Colonic mucosa (tissue), 4 donors: ENCODE measurements around the gene YJEFN3. TPM values are rescaled to one million over a fixed set of nuclear protein-coding genes. Genes with fewer than 3 reads are reported as not detected.

Source experiments
- DNase-seq: peaks from one replicate; pipeline ENCODE4 v3.0.0-alpha.2; 2020
- H3K27ac ChIP-seq: fragments of 200-600 bp; one replicate; pipeline ENCODE4 v1.8.0; 2021
- H3K27me3 ChIP-seq: fragments of 200-600 bp; one replicate; pipeline ENCODE4 v1.8.0; 2021
- H3K36me3 ChIP-seq: fragments of 200-600 bp; one replicate; pipeline ENCODE4 v1.8.0; 2021
- H3K4me1 ChIP-seq: fragments of 200-600 bp; one replicate; pipeline ENCODE4 v1.8.0; 2021; ENCODE audit warnings: mild to moderate bottlenecking
- H3K4me3 ChIP-seq: fragments of 200-600 bp; one replicate; pipeline ENCODE4 v1.8.0; 2021
- H3K9ac ChIP-seq, 2 donors: one replicate each; pipeline ENCODE4 v1.7.0; 2013; ENCODE audit warnings: control low read depth in 2 of 2, low read depth in 2 of 2, low read length in 2 of 2
- H3K9me3 ChIP-seq: fragments of 200-600 bp; one replicate; pipeline ENCODE4 v1.8.0; 2021
- CTCF ChIP-seq: fragments of 200-600 bp; IDR thresholded peaks from one replicate; pipeline ENCODE4 v1.8.0; 2022; ENCODE audit warnings: antibody characterized with exemption, mild to moderate bottlenecking
- intact Hi-C: fragments of 100-400 bp; cut with DNase I; formaldehyde crosslinking; loops from one replicate; pipeline ENCODE4 v1.14.1; 2022
- total RNA-seq, 2 donors: library from RNA; stranded (reverse); fragmentation: NEBNext Ultra II Directional in 1 of 2; extraction: Animal tissue kit (Norgen Biotek cat#: 25700) in 1 of 2; gene quantifications; one replicate each; pipeline ENCODE4 v1.2.1, GENCODE V29; 2021
- donor health status: healthy.
- donor health status: DM: no; HTN: no; CAD: no.
- donor health status: DM: no; HTN: no; CAD: no.

YJEFN3 gene
- total RNA-seq, 2 donors from 2014 or later, result 1.9 to 17.3 TPM

- Histone ChIP-seq H3K4me1 (peaks cover 7% of the 10 kb centered on the region), H3K27me3 (peaks cover 17% of the 10 kb centered on the region), H3K9ac (no peak overlapping the region), H3K4me3 (no peak overlapping the region), H3K36me3 (no peaks in the 10 kb centered on the region), H3K9me3 (no peaks in the 10 kb centered on the region), H3K27ac (no peak overlapping the region)
- TF ChIP-seq CTCF, result no peak
- DNase-seq, result no peak
- intact Hi-C loops, result loop anchor here (2.0 to 5.0 kb wide), 2 partner anchors 111 to 423 kb away; no protein-coding TSS in a partner anchor
Measured at GRCh38 chr19:19533841-19534240, 5.1 kb downstream of the YJEFN3 start.

- no peaks in the 10 kb centered on the region for H3K36me3 ChIP-seq
- peaks cover 22% of the 10 kb centered on the region for H3K27me3 ChIP-seq
- no peak overlapping the region for H3K27ac ChIP-seq
- no peak for DNase-seq
- intact Hi-C loops, result loop anchor here (5.0 kb wide), 1 partner anchor 423 kb away; no protein-coding TSS in a partner anchor
- H3K4me3 ChIP-seq, result no peak overlapping the region
- H3K4me1 ChIP-seq, result peaks cover 7% of the 10 kb centered on the region
- H3K9ac ChIP-seq, result no peak overlapping the region
- TF ChIP-seq CTCF, result no peak
- H3K9me3 ChIP-seq, result no peaks in the 10 kb centered on the region
Measured at GRCh38 chr19:19534556-19535265, 6.0 kb downstream of the YJEFN3 start.

GRCh38 chr19:19535311-19536191 is 6.8 kb downstream of the YJEFN3 start:
- intact Hi-C loops, result no loop called here
- Histone ChIP-seq H3K4me1 (peaks cover 7% of the 10 kb centered on the region), H3K4me3 (no peak overlapping the region), H3K9ac (no peak overlapping the region), H3K36me3 (no peaks in the 10 kb centered on the region), H3K27me3 (peaks cover 26% of the 10 kb centered on the region), H3K9me3 (no peaks in the 10 kb centered on the region), H3K27ac (no peak overlapping the region)
- no peak for DNase-seq
- TF ChIP-seq CTCF, result no peak

GRCh38 chr19:19537075-19538048 is 8.7 kb downstream of the YJEFN3 start:
- H3K9ac ChIP-seq, result no peak overlapping the region
- H3K27ac ChIP-seq, result no peak overlapping the region
- H3K9me3 ChIP-seq, result no peaks in the 10 kb centered on the region
- H3K27me3 ChIP-seq, result peaks cover 29% of the 10 kb centered on the region
- DNase-seq, result no peak
- peaks cover 7% of the 10 kb centered on the region for H3K4me1 ChIP-seq
- peak overlapping the region; percentile 27 for H3K4me3 ChIP-seq
- H3K36me3 ChIP-seq, result no peaks in the 10 kb centered on the region
- intact Hi-C loops, result no loop called here
- TF ChIP-seq CTCF, result no peak
